Stimulated activated CD8-positive, alpha-beta memory T cell treated with anti-CD3 and anti-CD28 coated beads, Interleukin-12 subunit alpha, Interleukin-12 subunit beta, amount 100 ng/mL, for 1 hour (primary cell): ENCODE data around the gene SNX27.
"Not testable (repeated sequence)": the region's sequence is repeated elsewhere in the genome, so short reads cannot be mapped to it uniquely, and the experiment has no call there.

Experiments used
- DNase-seq: peaks from one replicate; pipeline ENCODE4 v3.0.0-alpha.2; 2020; ENCODE audit warnings: low read depth

SNX27 gene

DNA sequence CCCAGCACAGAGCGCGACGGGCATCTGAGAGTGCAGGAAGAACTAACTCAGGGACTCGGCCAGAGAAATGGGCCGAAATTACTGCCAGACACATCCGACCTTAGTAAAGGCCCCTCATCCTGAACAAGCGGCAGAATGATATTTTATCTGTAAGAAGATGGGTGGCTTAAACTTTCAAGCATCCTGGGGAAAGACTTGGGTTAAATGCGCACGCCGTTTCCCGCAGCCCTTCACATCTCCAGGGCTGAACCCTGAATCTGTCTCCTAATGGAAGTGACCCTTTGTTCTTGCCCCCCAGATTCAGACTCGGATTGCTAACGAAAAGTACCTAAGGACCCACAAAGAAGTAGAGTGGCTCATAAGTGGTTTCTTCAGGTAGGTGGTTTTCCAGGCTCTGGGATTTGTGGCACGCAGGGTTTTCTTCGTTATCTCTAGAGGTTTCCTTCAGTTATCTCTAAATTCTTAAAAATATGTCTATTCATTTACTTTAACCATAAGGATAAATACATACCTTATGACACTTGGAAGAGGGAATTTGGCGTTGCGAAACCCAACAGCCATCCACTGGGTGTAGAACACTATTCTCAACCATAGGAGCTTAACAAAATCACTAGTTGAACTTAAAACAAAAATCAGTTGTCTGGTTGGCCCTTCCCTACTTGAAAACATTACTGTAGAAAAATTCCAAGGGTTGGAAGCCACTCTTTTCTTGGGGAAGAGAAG is 110.1 kb downstream of the SNX27 start:
- no peak for DNase-seq

DNA sequence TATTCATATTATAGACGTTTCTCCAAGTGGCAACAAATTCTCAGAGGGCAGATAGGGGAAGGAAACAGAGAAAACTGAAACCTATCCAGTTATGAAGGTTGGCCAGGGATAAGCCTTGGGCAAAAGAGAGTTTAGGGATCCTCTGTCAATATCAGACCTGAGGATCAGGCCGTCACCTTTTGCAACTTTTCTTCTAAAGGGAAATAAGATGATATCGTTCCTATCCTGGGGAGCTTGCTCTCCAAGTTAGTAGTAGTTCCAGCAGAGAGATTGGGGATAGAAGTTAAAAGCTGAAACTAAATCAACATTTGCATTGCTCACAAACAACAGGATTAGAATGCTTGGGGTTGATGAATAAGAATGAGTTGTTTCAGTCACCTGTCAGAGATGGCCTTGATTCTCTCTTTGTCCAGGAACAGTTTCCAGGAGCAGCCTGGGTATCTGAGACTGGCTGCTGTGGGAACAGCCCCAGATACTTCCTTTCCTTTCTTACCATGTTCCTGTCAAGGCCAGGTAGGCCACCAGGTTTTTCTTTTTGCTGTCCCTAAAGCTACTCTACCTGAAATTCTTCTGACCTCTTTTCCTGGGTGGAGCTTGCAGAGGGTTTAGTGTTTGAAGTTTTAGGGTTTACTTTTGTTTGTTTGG is 112.0 kb downstream of the SNX27 start:
- DNase-seq: no peak

DNA sequence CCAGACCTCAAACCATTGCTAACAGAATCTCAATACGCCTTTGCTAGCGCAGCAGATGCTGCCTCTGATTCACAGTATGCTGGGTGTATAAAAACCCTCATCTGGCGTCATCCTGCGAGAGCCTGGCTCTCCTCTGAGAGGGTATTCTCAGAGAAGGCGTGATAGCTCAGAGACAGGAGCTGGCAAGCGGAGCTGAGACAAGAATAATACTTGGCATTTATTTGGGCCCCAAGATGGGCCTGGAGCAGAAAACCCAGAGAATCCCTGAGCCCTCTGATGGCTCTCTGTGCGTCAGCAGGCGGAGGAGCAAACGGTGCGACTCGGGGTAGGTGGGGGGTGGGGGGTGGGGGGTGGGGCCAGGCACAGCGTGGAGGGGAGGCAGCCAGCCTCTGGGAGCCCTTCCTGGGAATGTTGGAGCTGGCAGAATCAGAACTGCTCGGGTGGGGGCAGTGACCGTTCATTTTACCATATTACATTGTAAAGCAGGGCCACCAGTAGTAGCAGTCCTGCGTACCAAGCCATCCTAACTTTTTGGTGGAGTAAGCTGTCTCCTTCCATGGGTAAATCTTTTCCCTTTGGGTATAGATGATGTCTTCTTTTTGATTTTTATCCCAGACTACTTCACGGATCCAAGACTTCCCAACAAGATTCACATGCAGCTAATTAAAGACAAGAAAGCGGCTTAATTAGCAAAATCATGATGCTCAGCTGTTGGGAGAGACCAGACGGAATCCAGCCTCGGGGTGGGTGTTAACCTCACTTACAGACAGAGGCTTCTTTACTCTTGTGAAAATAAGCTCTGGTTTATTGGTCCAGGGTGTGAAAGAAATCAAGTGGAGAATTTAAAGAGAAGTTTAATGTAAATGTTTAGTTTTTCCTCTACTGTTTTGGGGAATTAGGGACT is 116.6 kb downstream of the SNX27 start:
- no peak for DNase-seq

DNA sequence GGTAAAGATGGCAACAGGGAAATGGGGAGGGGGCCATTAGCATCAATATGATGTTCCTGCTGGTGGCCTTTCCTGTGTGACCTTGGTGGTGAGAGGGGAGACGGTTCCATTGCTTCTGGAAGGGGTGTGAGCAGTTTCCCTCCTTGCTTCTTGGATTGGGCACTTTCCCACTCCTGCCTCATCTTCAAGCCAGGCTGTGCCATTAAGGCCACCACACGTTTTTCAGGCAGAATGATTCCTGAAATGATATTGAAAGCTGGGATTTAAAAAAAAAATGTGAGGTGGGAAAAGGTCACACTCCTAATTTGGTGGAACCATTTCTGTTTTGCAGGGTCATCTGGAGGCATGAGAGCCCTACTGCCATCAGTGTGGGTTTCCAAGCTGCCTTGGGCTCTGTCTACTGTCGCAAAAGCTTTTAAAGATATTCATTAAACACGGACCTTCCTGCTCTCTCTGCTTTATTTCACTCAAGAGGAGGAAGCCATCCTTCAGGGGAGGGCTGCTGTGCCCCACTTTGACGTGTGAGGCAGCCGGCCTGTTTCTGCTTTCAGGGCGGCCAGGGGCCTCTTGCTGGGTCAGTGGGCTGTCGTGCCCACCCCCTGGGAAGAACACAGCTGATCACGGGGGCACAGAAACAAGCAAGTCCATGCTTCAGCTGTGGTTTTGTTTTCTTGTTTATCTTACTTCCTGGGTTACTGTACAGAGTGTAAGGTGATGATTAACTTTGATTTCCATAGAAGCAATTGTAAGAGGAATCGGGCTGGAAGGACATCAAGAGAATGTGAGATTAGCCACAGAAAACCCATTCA is 117.5 kb downstream of the SNX27 start:
- no peak for DNase-seq

DNA sequence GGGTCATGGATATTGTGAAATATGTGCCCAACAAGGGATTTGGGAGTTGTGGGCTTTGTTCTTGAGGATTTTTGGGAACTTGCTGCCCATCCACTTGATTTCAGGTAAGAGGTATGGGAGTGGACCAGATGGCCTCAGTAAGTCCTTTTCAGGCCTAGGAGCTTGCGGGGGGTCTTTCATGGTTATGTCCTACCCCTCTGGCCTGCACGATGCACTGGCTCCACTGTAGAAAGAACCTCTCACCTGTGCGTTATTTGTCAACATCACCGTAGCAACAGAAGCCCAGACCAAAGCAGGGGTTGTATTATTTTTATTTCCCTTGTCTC is 118.1 kb downstream of the SNX27 start:
- DNase-seq: no peak

DNA sequence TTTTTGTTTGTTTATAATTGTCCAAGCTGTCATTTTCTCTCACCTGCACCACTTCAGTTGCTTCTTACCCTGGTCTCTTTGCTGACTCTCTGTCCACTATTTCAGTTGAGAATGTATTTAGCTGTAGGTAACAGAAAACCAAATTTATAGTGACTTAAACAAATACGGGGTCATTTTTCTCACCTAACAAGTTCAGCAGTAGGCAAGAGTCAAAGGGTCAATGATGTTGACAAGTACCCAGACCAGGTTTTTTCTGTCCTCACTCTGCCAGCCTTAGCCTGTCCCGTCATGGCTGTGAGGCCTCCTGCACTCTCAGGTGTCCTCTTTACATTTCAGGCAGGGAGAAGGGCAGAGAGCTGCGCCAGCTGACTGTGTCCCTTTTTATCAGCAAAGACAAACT is 121.3 kb downstream of the SNX27 start:
- no peak for DNase-seq

DNA sequence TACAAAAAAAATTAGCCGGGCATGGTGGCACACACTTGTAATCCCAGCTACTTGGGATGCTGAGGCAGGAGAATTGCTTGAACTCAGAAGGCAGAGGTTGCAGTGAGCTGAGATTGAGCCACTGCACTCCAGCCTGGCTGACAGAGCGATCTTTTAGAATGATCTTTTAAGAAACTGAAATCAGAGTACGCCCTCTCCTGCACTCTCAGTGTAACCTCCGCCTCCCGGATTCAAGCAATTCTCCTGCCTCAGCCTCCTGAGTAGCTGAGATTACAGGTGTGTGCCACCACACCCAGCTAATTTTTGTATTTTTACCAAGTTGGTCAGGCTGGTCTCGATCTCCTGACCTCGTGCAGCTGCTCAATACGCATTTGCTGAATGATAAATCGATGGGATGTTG is 122.1 kb downstream of the SNX27 start:
- not testable (repeated sequence) for DNase-seq

DNA sequence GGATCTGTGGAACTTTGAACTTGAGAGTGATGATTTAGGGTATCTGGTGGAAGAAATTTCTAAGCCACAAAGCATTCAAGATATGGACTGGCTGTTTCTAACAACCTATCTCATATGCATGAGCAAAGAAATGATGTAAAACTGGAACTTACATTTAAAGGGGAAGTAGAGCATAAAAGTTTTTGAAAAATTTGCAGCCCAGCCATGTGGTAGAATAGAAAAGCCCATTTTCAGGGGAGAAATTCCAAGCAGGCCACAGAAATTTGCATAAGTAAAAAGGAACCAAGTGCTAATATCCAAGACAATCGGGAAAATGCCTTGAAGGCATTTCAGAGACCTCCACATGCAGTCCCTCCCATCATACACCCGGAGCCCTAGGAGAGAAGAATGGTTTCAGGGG is 125.2 kb downstream of the SNX27 start:
- DNase-seq: no peak

DNA sequence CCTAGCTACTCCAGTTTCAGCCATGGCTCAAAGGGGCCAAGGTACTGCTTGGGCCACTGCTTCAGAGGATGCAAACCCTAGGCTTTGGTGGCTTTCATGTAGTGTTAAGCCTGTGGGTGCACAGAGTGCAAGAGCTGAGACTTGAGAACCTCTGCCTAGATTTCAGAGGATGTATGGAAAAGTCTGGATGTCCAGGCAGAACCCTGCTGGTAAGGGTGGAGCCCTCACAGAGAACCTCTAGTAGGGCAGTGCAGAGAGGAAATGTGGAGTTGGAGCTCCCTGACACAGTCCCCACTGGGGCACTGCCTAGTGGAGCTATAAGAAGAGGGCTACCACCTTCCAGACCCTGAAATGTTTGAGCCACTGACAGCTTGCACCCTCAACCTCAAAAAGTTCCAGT is 125.6 kb downstream of the SNX27 start:
- DNase-seq: no peak

DNA sequence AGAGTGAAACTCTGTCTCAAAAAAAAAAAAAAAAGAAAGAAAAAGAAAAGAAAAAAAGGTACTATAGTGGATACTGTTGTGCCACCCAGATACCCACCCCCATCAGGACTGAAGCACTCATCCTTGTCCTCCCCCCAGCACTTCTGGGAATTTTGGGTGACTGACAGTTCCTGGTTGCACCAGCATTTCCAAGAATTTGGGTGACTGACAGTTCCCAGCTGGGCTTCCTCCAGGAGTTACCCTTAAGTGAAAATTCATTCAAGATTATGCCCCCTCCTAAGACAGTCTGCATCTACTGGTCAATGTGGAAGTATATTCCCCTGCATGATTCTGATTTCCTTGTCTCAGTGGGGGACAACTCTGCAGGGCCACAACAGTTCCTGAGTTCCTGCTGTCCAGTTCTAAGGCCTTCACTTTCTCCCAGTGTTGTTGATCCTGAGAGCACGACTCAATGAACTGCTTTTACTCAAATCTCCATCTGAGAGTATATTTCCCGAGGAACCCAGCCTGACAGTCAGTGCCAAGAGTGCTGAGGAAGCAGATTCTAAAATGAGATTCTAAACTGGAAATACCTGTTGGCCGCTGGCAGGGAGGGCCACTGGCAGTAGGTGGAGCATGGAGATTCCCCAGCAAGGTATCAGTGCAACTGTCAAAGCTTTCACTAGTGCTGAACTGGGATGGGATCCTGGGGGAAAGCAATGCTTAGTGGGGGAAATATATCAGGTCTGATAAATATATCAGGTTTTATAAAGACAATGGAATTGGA is 127.9 kb downstream of the SNX27 start:
- no peak for DNase-seq

DNA sequence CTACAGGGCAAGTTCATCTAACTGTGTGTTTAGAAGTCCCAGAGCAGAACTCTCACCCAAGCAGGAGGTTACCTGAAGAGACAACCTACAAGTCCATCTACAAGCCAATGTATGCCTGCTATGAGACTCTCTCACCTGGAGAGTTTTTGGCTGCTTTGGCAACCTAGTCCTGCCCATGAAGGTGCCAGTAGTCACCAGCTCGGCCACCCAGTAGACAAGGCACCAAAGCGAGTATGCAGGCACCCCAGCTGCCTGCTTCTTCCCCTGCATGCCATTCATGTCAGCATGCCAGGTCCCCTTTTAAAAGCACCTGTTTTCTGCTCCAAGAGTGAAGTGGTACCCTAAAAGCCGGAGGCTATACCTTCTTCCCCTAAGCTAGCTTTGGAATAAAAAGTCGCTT is 129.7 kb downstream of the SNX27 start:
- no peak for DNase-seq
